SK-MEL-5 (cell line): ENCODE results near the gene CCR9. TPM values are rescaled to one million over a fixed set of nuclear protein-coding genes. Genes with fewer than 3 reads are reported as not detected.

Source experiments
- DNase-seq: peaks from one replicate; pipeline ENCODE4 v3.0.0-alpha.2; 2016; ENCODE audit warnings: low read depth, low spot score
- in situ Hi-C: cut with HindIII; loops from 2 replicates; pipeline ENCODE4 v1.10.0; 2016; ENCODE audit warnings: low sequenced_read_pairs, high pct_unique_total_duplicates, low pct_unique_long_range_greater_than_20kb
- total RNA-seq: library from RNA; depleted of rRNA; stranded (reverse); fragments of >200 nt; shearing (Covaris generic); gene quantifications from 2 replicates; pipeline ENCODE4 v1.2.3, GENCODE V29; 2014

CCR9 gene
- total RNA-seq, 1 experiment from 2014 or later: not detected

DNA sequence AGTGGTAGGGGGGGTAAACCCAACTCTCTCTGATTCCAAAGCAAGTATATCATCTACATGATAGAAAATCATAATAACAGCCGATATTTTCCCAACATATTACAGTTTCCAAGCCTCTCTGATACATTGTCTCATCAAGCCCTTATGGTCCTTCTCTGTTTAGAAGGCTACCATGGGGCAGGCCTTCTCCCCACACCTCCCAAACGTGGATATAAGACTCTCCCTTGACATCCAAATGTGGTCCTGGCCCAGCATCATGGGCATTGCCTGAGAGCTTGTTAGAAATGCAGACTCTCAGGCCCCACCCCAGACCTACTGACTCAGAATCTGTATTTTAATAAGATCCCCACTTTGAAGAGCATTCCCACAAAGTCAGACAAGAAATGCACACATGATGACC lies 17.7 kb upstream of the CCR9 start:
- in situ Hi-C loops: no loop called here
- no peak for DNase-seq

DNA sequence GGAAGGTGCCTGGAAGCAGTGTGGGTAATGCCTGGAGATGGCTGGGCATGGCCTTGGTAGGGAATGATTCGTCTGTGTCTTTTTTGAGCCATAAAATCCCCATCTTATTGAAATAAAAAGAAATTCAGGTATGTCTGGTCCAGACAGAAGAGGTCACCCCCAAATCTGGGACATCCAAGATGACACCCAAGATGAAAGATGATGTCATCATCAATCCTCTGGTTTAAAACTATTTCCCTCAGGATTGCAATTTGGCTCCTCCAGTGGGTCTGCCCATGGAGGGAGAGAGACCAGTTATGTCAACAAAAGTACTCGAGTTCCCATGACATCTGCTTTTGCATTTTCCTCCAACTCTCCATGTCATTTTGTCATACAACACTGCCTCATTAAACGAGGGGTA lies 16.7 kb upstream of the CCR9 start:
- no peak for DNase-seq
- in situ Hi-C loops: no loop called here

GRCh38 chr3:45870099-45870498 lies 16.2 kb upstream of the CCR9 start:
- DNase-seq: no peak
- in situ Hi-C loops: no loop called here

DNA sequence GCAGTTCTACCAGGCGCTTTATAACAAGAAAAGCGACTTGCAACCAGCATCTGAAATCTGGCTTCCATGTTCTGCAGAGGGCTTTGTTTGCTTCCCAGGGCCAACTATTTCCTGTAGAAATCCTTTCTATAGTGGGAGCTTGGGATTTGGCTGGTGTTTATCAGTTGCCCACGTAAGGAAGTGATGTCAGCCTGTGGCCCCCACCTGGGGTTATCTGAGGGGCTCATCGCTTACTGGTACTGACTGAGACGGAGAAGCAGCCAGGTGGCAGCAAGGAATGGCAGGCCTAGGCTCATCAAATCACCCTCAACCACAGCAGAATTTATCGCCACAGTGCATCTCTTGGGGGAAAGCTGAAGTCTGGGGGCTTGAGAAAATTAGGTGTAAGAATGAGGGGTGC lies 14.6 kb upstream of the CCR9 start:
- no peak for DNase-seq
- in situ Hi-C loops: no loop called here

DNA sequence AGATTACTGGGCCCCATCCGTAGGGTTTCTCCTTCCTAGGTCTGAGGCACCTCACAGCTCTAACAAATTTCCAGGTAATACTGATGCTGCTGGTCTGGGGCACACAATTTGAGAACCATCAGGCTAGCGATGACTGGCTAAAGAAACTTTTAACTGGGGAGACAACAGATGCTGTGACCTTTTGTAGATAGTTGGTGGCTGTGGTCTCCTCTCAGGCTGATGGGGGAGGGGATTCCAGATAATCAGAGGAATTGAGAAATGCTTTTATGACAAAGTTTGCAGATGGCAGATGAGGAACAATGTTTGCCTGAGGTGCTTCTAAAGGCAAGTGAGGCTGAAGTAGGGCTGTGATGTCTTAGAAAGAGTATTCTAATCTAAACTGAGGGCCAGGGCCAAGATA lies 13.8 kb upstream of the CCR9 start:
- in situ Hi-C loops: no loop called here
- no peak for DNase-seq

GRCh38 chr3:45873036-45873435 lies 13.3 kb upstream of the CCR9 start:
- no peak for DNase-seq
- in situ Hi-C loops: no loop called here

- in situ Hi-C loops: no loop called here
- no peak for DNase-seq
Observed at GRCh38 chr3:45873638-45874037, 12.7 kb upstream of the CCR9 start.

- in situ Hi-C loops: no loop called here
- no peak for DNase-seq
Observed at GRCh38 chr3:45874677-45875346, 11.5 kb upstream of the CCR9 start.

DNA sequence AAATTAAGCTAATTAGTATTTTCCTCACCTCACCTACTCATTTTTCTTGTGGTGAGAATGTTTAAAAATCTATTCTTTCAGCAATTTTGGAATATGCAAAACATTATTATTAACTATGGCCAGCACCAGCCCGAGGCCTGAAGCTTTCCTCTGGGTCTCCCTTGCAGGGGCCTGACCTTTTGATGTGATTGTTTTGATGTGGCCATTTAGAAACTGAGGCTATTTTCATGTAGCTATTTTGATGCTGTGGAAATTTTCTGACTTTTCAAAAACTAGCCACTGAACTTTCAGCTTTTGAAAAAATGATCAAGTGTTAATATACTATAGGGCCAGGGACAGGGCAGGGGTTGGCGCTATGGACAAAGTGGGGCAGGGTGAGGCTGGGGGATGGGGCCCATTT lies 8.2 kb upstream of the CCR9 start:
- in situ Hi-C loops: no loop called here
- no peak for DNase-seq

GRCh38 chr3:45880725-45881077 lies 5.6 kb upstream of the CCR9 start:
- no peak for DNase-seq
- in situ Hi-C loops: no loop called here

DNA sequence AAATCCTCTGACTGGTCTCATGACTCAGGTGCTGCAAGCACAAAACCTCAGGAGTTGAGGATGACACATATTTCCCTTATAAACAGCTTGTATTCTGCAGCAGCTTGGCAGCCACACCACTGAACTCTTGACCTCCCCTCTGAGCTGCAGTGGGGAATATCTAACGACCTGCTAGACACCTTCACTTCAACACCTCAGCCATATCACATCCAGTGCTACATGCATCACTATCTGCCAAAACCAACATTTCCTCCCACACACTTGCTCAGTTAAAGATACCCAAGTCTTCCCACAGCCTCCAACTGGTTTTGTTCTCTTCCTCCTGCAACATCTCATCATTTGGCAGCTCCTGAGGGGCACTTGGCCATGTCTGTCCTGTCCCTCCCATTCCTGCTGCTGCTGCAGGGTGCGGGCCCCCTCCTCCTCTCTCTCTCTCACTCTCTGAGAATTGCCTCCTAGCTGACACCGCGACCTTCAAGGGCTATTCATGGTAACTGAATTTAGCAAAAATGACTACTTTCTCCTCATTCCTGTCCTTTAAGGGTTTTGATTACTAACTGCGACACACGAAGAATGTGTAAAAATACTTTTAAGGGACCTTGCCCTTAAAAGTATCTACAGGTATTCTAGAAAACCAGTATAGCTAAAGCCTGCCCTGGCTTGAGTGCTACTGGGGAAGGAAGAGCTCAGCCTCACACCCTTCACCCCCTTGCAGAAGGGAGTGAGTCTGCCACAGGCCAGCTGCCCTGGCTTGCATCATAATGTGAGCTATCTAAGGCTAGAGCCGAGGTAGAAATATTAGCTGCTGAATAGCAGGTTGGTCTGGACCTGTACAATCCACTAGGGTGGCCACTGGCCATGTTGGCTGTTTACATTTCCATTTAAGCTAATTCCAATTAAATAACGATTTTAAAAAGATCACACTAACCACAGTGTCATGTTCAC lies 5.0 kb upstream of the CCR9 start:
- DNase-seq: no peak
- in situ Hi-C loops: no loop called here

GRCh38 chr3:45884368-45885201 lies 1.8 kb upstream of the CCR9 start:
- DNase-seq: no peak
- in situ Hi-C loops: no loop called here

DNA sequence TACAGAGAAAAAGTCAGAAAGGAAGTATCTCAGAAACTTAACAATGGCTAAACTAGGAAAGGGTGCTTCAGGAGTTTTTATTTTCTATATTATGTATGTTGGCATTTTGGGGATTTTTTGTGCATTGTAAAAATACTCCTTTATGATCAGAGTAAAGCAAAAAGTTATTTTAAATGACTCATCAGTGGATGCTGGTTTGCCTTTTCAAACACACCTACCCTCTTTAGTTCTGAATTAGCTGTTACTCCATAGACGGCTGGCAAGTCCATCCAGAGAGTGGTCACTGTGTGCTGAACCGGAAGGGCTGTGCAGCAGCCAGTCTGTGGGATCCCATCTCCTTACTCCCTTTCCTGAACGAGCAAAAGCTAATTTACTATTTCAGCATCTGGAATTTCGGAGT lies 942 bp downstream of the CCR9 start:
- in situ Hi-C loops: no loop called here
- DNase-seq: no peak

DNA sequence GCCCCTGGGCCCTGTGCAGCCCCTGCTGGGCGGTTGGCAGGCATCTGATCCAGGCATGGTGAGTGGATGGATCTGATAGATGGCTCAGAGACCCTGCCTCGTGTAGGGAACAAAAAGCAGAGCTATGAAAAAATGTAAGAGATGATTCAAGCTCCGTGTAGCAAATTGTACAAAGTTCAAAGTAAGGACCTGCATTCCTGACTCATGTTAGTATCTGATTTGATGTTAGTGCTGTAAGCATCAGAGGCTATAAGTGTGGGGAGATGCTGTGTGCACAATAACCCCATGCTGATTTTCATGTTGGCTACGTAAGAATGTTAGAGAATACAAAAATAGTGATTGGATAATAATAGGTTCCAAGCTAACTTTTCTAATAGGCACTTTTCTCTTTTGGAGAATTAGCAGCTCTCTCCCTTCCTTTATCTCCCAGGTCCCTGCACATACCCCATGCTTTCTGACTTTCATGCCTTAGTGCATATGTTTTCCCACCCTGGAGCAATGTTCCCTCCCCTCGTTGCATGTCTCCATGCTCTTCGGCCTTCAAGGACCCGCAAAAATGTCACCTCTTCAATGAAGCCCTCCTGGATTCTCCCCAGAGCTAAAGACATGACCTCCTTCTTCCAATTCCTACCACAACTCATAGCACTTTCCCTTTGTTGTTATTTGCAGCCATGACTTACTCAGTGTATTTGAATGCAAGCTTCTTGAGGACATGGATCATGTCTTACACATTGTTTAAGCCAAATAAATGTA lies 1.6 kb downstream of the CCR9 start:
- in situ Hi-C loops: no loop called here
- no peak for DNase-seq

DNA sequence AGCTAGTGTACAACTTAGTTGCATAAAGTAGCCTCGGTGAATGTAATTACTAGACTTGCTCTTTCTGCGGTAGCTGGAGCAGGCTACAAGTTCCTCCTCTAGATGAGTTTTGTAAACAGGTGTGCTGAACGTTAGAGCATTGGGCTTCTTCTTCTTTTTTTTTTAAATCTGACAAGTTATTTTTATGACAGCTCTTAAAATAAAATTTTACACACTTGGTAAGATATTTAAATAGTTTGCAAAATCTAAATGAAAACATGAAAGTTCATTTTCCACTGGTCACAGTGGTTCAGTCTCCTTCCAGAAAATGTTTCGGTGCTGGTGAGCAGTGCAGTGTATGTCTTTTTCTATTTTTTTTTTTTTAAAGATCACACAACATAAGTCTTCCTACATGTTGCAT lies 3.0 kb downstream of the CCR9 start:
- no peak for DNase-seq
- in situ Hi-C loops: no loop called here

DNA sequence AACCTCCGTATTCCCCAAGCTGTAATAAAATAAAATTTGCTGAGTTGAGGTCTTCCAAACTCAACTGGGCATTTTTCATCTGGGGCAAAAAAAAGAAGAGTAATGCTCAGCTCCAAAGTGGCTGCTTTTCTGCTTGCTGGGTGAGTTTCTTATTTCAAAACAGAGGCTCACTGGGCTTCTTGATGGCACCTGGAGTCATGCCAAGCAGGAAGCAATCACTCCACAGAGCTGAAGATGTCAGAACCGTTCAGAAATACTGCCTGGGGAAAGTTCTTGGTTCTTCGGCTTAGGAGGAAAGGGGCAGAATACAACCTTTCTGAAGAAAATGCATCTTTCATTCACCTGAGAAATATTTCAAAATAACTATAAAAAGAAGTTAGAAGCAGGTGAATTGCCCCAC lies 4.1 kb downstream of the CCR9 start:
- in situ Hi-C loops: no loop called here
- DNase-seq: peak; percentile 13

GRCh38 chr3:45892161-45892560 lies 5.8 kb downstream of the CCR9 start:
- DNase-seq: no peak
- in situ Hi-C loops: no loop called here

GRCh38 chr3:45894015-45894414 lies 7.7 kb downstream of the CCR9 start:
- in situ Hi-C loops: no loop called here
- DNase-seq: no peak
